Left ventricle myocardium inferior (tissue), 1 donor: ENCODE measurements around the gene LRRC61. TPM values are rescaled to one million over a fixed set of nuclear protein-coding genes. Genes with fewer than 3 reads are reported as not detected.
A peak's percentile ranks its signal among the peaks of the same experiment; 100 is the strongest.

ENCODE experiments used
- DNase-seq: peaks from one replicate; pipeline ENCODE4 v3.0.0-alpha.2; 2020
- H3K27ac ChIP-seq: fragments of 200-600 bp; replicated peaks from 2 replicates; pipeline ENCODE4 v1.8.0; 2021
- H3K27me3 ChIP-seq: fragments of 200-600 bp; 2 replicates; pipeline ENCODE4 v1.8.0; 2021; ENCODE audit warnings: low read depth
- H3K36me3 ChIP-seq: fragments of 200-600 bp; 2 replicates; pipeline ENCODE4 v1.8.0; 2021
- H3K4me1 ChIP-seq: fragments of 200-600 bp; 2 replicates; pipeline ENCODE4 v1.8.0; 2021
- H3K4me3 ChIP-seq: fragments of 200-600 bp; 2 replicates; pipeline ENCODE4 v1.8.0; 2021; ENCODE audit warnings: mild to moderate bottlenecking, moderate library complexity
- H3K9me3 ChIP-seq: fragments of 200-600 bp; replicated peaks from 2 replicates; pipeline ENCODE4 v1.8.0; 2021
- intact Hi-C: fragments of 100-400 bp; cut with micrococcal nuclease; formaldehyde crosslinking; loops from one replicate; pipeline ENCODE4 v1.11.0; 2022
- total RNA-seq: library from RNA; stranded (reverse); fragmentation: NEBNext Ultra II Directional; extraction: Animal tissue kit (Norgen Biotek cat#: 25700); gene quantifications from one replicate; pipeline ENCODE4 v1.2.1, GENCODE V29; 2021
- TF ChIP-seq, protein P1 (sequence below): fragments of 200-600 bp; IDR thresholded peaks from 2 replicates; pipeline ENCODE4 v1.8.0; 2021; ENCODE audit warnings: antibody characterized with exemption, mild to moderate bottlenecking, borderline replicate concordance
- donor health status: DM: no; HTN: yes; CAD: no; lungs with severe emphysema.

Gene LRRC61
- total RNA-seq, 1 donor from 2014 or later: 4.3 TPM

- Histone ChIP-seq H3K27ac (no peak overlapping the region), H3K9me3 (no peaks in the 10 kb centered on the region), H3K4me1 (peaks cover 1% of the 10 kb centered on the region), H3K27me3 (no peaks in the 10 kb centered on the region), H3K4me3 (no peak overlapping the region), H3K36me3 (no peaks in the 10 kb centered on the region)
- TF ChIP-seq, protein P1, sequence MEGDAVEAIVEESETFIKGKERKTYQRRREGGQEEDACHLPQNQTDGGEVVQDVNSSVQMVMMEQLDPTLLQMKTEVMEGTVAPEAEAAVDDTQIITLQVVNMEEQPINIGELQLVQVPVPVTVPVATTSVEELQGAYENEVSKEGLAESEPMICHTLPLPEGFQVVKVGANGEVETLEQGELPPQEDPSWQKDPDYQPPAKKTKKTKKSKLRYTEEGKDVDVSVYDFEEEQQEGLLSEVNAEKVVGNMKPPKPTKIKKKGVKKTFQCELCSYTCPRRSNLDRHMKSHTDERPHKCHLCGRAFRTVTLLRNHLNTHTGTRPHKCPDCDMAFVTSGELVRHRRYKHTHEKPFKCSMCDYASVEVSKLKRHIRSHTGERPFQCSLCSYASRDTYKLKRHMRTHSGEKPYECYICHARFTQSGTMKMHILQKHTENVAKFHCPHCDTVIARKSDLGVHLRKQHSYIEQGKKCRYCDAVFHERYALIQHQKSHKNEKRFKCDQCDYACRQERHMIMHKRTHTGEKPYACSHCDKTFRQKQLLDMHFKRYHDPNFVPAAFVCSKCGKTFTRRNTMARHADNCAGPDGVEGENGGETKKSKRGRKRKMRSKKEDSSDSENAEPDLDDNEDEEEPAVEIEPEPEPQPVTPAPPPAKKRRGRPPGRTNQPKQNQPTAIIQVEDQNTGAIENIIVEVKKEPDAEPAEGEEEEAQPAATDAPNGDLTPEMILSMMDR: peak; percentile 76
- no peak for DNase-seq
- intact Hi-C loops: loop anchor here (5.0 kb wide), 1 partner anchor 66 kb away; no protein-coding TSS in a partner anchor
These were observed 33.2 kb downstream of the LRRC61 start for GRCh38 chr7:150356265-150356897.

DNA sequence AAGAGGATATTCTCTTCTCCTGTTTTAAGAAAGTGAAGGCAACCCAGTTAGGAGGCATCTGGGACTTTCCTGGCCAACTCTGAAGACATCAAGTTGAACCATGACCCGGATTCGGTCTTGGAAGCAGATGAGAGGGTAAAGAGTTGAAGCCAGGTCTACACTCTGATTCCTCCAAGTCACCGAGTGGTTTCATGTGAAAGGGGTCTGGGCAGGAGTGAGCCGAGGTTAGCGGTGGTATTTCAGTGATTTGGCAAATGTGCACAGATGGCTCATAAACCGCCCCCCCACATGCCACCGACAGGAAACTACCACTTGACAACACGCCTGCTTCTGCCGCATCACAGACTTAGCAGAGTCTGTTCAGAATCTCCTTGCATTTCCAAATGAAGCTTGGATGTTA, 34.1 kb downstream of the LRRC61 start:
- Histone ChIP-seq H3K27ac (no peak overlapping the region), H3K4me1 (peaks cover 10% of the 10 kb centered on the region), H3K36me3 (no peaks in the 10 kb centered on the region), H3K27me3 (no peaks in the 10 kb centered on the region), H3K9me3 (no peaks in the 10 kb centered on the region), H3K4me3 (no peak overlapping the region)
- DNase-seq: no peak
- TF ChIP-seq, protein P1: no peak
- intact Hi-C loops: loop anchor here (5.0 kb wide), 1 partner anchor 65 kb away; no protein-coding TSS in a partner anchor

GRCh38 chr7:150357771-150358427, 34.7 kb downstream of the LRRC61 start:
- Histone ChIP-seq H3K27me3 (no peaks in the 10 kb centered on the region), H3K36me3 (no peaks in the 10 kb centered on the region), H3K4me1 (peaks cover 13% of the 10 kb centered on the region), H3K4me3 (no peak overlapping the region), H3K9me3 (no peaks in the 10 kb centered on the region), H3K27ac (no peak overlapping the region)
- intact Hi-C loops: loop anchor here (5.0 kb wide), 1 partner anchor 64 kb away; no protein-coding TSS in a partner anchor
- TF ChIP-seq, protein P1: no peak
- DNase-seq: no peak

GRCh38 chr7:150358433-150358832, 35.3 kb downstream of the LRRC61 start:
- TF ChIP-seq, protein P1: no peak
- H3K9me3 ChIP-seq: no peaks in the 10 kb centered on the region
- H3K36me3 ChIP-seq: no peaks in the 10 kb centered on the region
- H3K27me3 ChIP-seq: no peaks in the 10 kb centered on the region
- no peak overlapping the region for H3K27ac ChIP-seq
- H3K4me3 ChIP-seq: no peak overlapping the region
- H3K4me1 ChIP-seq: peaks cover 13% of the 10 kb centered on the region
- DNase-seq: no peak
- intact Hi-C loops: loop anchor here (5.0 kb wide), 1 partner anchor 64 kb away; no protein-coding TSS in a partner anchor

DNA sequence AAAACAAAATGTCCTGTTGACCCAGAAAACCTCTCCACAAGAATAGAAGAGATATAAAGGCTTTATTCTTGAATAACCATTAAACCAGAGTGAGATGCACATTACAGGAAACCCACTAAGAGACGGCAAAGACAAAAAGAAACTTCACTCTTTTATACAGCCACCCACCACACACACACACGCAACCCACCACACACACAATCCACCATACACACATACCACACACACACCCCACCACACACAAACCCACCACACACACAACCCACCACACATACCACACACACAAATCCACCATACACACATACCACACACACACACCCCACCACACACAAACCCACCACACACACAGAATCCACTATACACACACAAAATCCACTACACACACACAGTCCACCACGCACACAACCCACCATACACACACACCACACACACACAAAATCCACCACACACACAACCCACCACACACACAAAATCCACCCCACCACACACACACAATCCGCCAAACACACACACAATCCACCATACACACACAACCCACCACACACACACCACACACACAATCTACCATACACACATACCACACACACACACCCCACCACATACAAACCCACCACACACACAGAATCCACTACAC, 36.0 kb downstream of the LRRC61 start:
- H3K4me1 ChIP-seq: peaks cover 13% of the 10 kb centered on the region
- intact Hi-C loops: loop anchor here (5.0 kb wide), 1 partner anchor 63 kb away; no protein-coding TSS in a partner anchor
- H3K4me3 ChIP-seq: no peak overlapping the region
- TF ChIP-seq, protein P1: no peak
- H3K27ac ChIP-seq: no peak overlapping the region
- H3K36me3 ChIP-seq: no peaks in the 10 kb centered on the region
- DNase-seq: no peak
- H3K27me3 ChIP-seq: no peaks in the 10 kb centered on the region
- no peaks in the 10 kb centered on the region for H3K9me3 ChIP-seq
